ENCODE measurements around the gene WDFY2. TPM values are rescaled to one million over a fixed set of nuclear protein-coding genes. Genes with fewer than 3 reads are reported as not detected.

The WDFY2 gene
- total and polyA plus RNA-seq, 4 donors, result 4.6 to 27.3 (median 10.9) TPM

- TF ChIP-seq CTCF (IDR thresholded peaks at IDR 0.05; ENCODE audit: control extremely low read depth, extremely low read depth), result no peak
- Histone ChIP-seq H3K4me3 (no peak overlapping the region), H3K9ac (ENCODE audit: insufficient read depth in 1 of 2, low read length in 2 of 2) (no peak overlapping the region), H3K27me3 (ENCODE audit: control insufficient read depth in 3 of 3, insufficient read depth in 3 of 3, low read length in 2 of 3) (no peaks in the 10 kb centered on the region), H3K27ac (ENCODE audit: low read depth in 1 of 2, low read length in 1 of 2) (no peak overlapping the region), H3K9me3 (ENCODE audit: control insufficient read depth in 4 of 4, insufficient read depth in 3 of 4, low read length in 3 of 4) (peaks cover 0 to 3% (median 0%) of the 10 kb centered on the region in 4 donors), H3K4me1 (ENCODE audit: control insufficient read depth in 5 of 5, insufficient read depth in 5 of 5, low read length in 5 of 5) (peaks cover 0 to 15% (median 3%) of the 10 kb centered on the region in 5 donors), H3K36me3 (ENCODE audit: control insufficient read depth in 4 of 4, insufficient read depth in 4 of 4, low read length in 4 of 4) (peaks cover 2 to 8% (median 4%) of the 10 kb centered on the region in 4 donors)
- WGBS, 2 donors, result 90 to 91% methylated on average over 2 of the region's 2 CpGs
- DNase-seq (no peak), ATAC-seq (ENCODE audit: insufficient read depth, low FRiP score) (no peak)
Measured at GRCh38 chr13:51742611-51743010, 158.3 kb downstream of the WDFY2 start.

GRCh38 chr13:51745243-51745642 is 161.0 kb downstream of the WDFY2 start:
- peaks cover 0 to 6% (median 3%) of the 10 kb centered on the region in 4 donors for H3K9me3 ChIP-seq (ENCODE audit: control insufficient read depth in 4 of 4, insufficient read depth in 3 of 4, low read length in 3 of 4)
- no peak for TF ChIP-seq CTCF (IDR thresholded peaks at IDR 0.05; ENCODE audit: control extremely low read depth, extremely low read depth)
- no peak for DNase-seq
- H3K27ac ChIP-seq (ENCODE audit: low read depth in 1 of 2, low read length in 1 of 2), result no peak overlapping the region
- 98 to 99% methylated on average over 2 of the region's 2 CpGs for WGBS, 2 donors
- ATAC-seq (ENCODE audit: insufficient read depth, low FRiP score), result no peak
- no peak overlapping the region for H3K4me3 ChIP-seq
- no peak overlapping the region for H3K9ac ChIP-seq (ENCODE audit: insufficient read depth in 1 of 2, low read length in 2 of 2)
- H3K4me1 ChIP-seq (ENCODE audit: control insufficient read depth in 5 of 5, insufficient read depth in 5 of 5, low read length in 5 of 5), result peaks cover 0 to 4% (median 0%) of the 10 kb centered on the region in 5 donors
- H3K36me3 ChIP-seq (ENCODE audit: control insufficient read depth in 4 of 4, insufficient read depth in 4 of 4, low read length in 4 of 4), result peaks cover 0 to 19% (median 5%) of the 10 kb centered on the region in 4 donors
- H3K27me3 ChIP-seq (ENCODE audit: control insufficient read depth in 3 of 3, insufficient read depth in 3 of 3, low read length in 2 of 3), result no peaks in the 10 kb centered on the region

GRCh38 chr13:51746802-51747201 is 162.5 kb downstream of the WDFY2 start:
- Histone ChIP-seq H3K9ac (ENCODE audit: insufficient read depth in 1 of 2, low read length in 2 of 2) (no peak overlapping the region), H3K27ac (ENCODE audit: low read depth in 1 of 2, low read length in 1 of 2) (no peak overlapping the region), H3K4me3 (no peak overlapping the region), H3K27me3 (ENCODE audit: control insufficient read depth in 3 of 3, insufficient read depth in 3 of 3, low read length in 2 of 3) (no peaks in the 10 kb centered on the region), H3K9me3 (ENCODE audit: control insufficient read depth in 4 of 4, insufficient read depth in 3 of 4, low read length in 3 of 4) (peaks cover 0 to 6% (median 3%) of the 10 kb centered on the region in 4 donors), H3K4me1 (ENCODE audit: control insufficient read depth in 5 of 5, insufficient read depth in 5 of 5, low read length in 5 of 5) (no peaks in the 10 kb centered on the region), H3K36me3 (ENCODE audit: control insufficient read depth in 4 of 4, insufficient read depth in 4 of 4, low read length in 4 of 4) (peaks cover 0 to 14% (median 6%) of the 10 kb centered on the region in 4 donors)
- ATAC-seq (ENCODE audit: insufficient read depth, low FRiP score) (no peak), DNase-seq (no peak)
- TF ChIP-seq CTCF (IDR thresholded peaks at IDR 0.05; ENCODE audit: control extremely low read depth, extremely low read depth), result no peak
- WGBS, 2 donors, result 83 to 84% methylated on average over 2 of the region's 2 CpGs

All from lung (tissue), 12 donors.